ENCODE results near the gene AGGF1.

DNA sequence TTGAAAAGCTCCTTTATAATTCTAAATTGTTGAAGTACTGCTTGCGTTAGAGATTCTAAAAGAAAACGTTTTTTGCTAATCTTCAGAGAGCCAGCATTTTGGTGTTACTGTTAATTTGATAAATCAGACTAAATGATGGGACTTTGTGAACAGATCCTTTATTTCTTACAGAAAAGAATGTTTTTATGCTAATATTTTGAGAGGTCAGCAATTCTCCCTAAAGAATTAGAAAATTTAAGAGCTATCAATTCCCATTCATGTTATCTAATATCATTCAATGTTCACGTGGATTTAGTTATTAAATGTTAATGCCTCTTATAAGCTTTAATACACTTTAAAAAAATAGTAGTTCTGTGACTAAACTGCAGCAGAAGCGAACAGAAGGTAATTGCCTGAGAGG lies 2.4 kb downstream of the AGGF1 start:
- TF ChIP-seq POLR2A (IDR thresholded peaks at IDR 0.05; ENCODE audit: low read length) (no peak), CTCF (IDR thresholded peaks at IDR 0.05) (no peak), SMC3 (IDR thresholded peaks at IDR 0.05) (no peak), ZNF302 (CRISPR knock-in tag; IDR thresholded peaks at IDR 0.05) (no peak), PHF8 (IDR thresholded peaks at IDR 0.05; ENCODE audit: borderline replicate concordance, low read depth) (no peak), RFX5 (IDR thresholded peaks at IDR 0.05) (no peak), HOXA7 (CRISPR knock-in tag; IDR thresholded peaks at IDR 0.05) (no peak), ZSCAN20 (CRISPR knock-in tag; IDR thresholded peaks at IDR 0.05) (no peak), ESRRA (IDR thresholded peaks at IDR 0.05; ENCODE audit: borderline replicate concordance, low read length) (no peak), EP300 (IDR thresholded peaks at IDR 0.05) (no peak)
- TF ChIP-seq, protein P1, sequence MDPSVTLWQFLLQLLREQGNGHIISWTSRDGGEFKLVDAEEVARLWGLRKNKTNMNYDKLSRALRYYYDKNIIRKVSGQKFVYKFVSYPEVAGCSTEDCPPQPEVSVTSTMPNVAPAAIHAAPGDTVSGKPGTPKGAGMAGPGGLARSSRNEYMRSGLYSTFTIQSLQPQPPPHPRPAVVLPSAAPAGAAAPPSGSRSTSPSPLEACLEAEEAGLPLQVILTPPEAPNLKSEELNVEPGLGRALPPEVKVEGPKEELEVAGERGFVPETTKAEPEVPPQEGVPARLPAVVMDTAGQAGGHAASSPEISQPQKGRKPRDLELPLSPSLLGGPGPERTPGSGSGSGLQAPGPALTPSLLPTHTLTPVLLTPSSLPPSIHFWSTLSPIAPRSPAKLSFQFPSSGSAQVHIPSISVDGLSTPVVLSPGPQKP (IDR thresholded peaks at IDR 0.05; ENCODE audit: low read depth, low read length): no peak
